Measurements from ENCODE around the gene PER1. TPM values are rescaled to one million over a fixed set of nuclear protein-coding genes. Genes with fewer than 3 reads are reported as not detected.
A peak's percentile ranks its signal among the peaks of the same experiment; 100 is the strongest.

PER1 gene
- total and polyA plus RNA-seq, 9 of the 15 experiments (the other 6 are each of a cell fraction or from before 2014, with no cell fraction given): 0.13 to 26.0 (median 3.4) TPM

GRCh38 chr17:8192070-8192815 lies 40.0 kb upstream of the PER1 start (continued):
- TF ChIP-seq GTF2B (IDR thresholded peaks at IDR 0.05; ENCODE audit: extremely low read depth, insufficient read length) (no peak), PHF8 (IDR thresholded peaks at IDR 0.05; ENCODE audit: borderline replicate concordance, low read length) (peak; percentile 54; the same call in 1 of the 2 replicates), CBX5 (IDR thresholded peaks at IDR 0.05; ENCODE audit: borderline replicate concordance, low read depth) (no peak), ZNF785 (CRISPR knock-in tag; IDR thresholded peaks at IDR 0.05) (no peak), HMG20A (CRISPR knock-in tag; conservative IDR thresholded peaks at IDR 0.05) (no peak), MED1 (CRISPR knock-in tag; IDR thresholded peaks at IDR 0.05; ENCODE audit: borderline replicate concordance) (no peak), TCF15 (CRISPR knock-in tag; IDR thresholded peaks at IDR 0.05) (no peak), JUN (IDR thresholded peaks at IDR 0.05; ENCODE audit: borderline replicate concordance, low read depth, low read length) (peak; percentile 34; the same call in 1 of the 2 replicates), JUN (CRISPR knock-in tag; IDR thresholded peaks at IDR 0.05; ENCODE audit: borderline replicate concordance) (no peak), GTF2F1 (IDR thresholded peaks at IDR 0.05; ENCODE audit: low read depth, low read length) (no peak), NBN (IDR thresholded peaks at IDR 0.05; ENCODE audit: low read depth) (peak; percentile 31; the same call in 1 of the 2 replicates), ZNF644 (tag; IDR thresholded peaks at IDR 0.05; ENCODE audit: low read depth) (no peak), KDM5B (IDR thresholded peaks at IDR 0.05; ENCODE audit: insufficient replicate concordance, low read depth, low read length) (peak; percentile 54), LCOR (CRISPR knock-in tag; IDR thresholded peaks at IDR 0.05) (no peak), POLR2AphosphoS5 (IDR thresholded peaks at IDR 0.05; ENCODE audit: control insufficient read depth, insufficient read depth, low read depth, low read length) (peak; percentile 36; the same call in 1 of the 2 replicates), SP2 (IDR thresholded peaks at IDR 0.05; ENCODE audit: extremely low read depth, low read depth, low read length, poor library complexity, severe bottlenecking) (no peak), MEF2D (tag; conservative IDR thresholded peaks at IDR 0.05; ENCODE audit: low read depth) (no peak), ZBTB43 (CRISPR knock-in tag; IDR thresholded peaks at IDR 0.05) (no peak), ZNF24 (IDR thresholded peaks at IDR 0.05) (no peak), TGIF2 (CRISPR knock-in tag; IDR thresholded peaks at IDR 0.05) (no peak), POLR2G (IDR thresholded peaks at IDR 0.05; ENCODE audit: low read depth, low read length) (no peak), CBFA2T3 (IDR thresholded peaks at IDR 0.05) (peak; percentile 56)
- TF ChIP-seq, protein P1, sequence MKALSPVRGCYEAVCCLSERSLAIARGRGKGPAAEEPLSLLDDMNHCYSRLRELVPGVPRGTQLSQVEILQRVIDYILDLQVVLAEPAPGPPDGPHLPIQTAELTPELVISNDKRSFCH (CRISPR knock-in tag; IDR thresholded peaks at IDR 0.05): no peak
- TF ChIP-seq, protein P1 (tag; IDR thresholded peaks at IDR 0.05): 0 out of 2 replicates have a peak, but pooled peaks have one; percentile 30
- TF ChIP-seq, protein P2, sequence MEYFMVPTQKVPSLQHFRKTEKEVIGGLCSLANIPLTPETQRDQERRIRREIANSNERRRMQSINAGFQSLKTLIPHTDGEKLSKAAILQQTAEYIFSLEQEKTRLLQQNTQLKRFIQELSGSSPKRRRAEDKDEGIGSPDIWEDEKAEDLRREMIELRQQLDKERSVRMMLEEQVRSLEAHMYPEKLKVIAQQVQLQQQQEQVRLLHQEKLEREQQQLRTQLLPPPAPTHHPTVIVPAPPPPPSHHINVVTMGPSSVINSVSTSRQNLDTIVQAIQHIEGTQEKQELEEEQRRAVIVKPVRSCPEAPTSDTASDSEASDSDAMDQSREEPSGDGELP (CRISPR knock-in tag; IDR thresholded peaks at IDR 0.05; ENCODE audit: borderline replicate concordance): no peak

Data from K562 (cell line).